ENCODE results near the gene MACROD1.

DNA sequence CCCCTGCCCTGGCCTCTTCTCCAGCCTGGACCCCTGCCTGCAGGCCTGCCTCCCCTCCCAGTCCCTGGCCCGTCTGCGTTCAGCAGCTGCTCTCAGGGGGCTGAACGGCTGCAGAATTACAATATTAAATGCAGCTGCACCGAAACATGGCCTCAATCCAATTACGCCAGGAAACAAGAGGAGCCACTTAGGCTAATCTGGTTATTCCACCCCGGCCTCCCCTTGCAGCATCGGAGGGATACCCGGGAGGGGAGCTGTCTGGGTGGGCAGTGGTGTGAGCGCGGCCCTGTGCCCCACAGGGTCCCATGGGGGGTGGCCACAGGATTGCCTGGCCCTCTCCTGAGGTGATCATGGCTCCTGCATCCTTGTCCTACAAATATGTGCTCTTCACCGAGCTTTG lies 87.6 kb downstream of the MACROD1 start:
- TF ChIP-seq, protein P1, sequence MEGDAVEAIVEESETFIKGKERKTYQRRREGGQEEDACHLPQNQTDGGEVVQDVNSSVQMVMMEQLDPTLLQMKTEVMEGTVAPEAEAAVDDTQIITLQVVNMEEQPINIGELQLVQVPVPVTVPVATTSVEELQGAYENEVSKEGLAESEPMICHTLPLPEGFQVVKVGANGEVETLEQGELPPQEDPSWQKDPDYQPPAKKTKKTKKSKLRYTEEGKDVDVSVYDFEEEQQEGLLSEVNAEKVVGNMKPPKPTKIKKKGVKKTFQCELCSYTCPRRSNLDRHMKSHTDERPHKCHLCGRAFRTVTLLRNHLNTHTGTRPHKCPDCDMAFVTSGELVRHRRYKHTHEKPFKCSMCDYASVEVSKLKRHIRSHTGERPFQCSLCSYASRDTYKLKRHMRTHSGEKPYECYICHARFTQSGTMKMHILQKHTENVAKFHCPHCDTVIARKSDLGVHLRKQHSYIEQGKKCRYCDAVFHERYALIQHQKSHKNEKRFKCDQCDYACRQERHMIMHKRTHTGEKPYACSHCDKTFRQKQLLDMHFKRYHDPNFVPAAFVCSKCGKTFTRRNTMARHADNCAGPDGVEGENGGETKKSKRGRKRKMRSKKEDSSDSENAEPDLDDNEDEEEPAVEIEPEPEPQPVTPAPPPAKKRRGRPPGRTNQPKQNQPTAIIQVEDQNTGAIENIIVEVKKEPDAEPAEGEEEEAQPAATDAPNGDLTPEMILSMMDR (IDR thresholded peaks at IDR 0.05), result no peak
- TF ChIP-seq POLR2A (IDR thresholded peaks at IDR 0.05) (no peak), EP300 (IDR thresholded peaks at IDR 0.05) (no peak), POLR2AphosphoS5 (IDR thresholded peaks at IDR 0.05) (no peak)

Measured in suprapubic skin (tissue), 4 donors.